ENCODE data around the gene TSGA10IP.

GRCh38 chr11:65983589-65983987 lies 38.3 kb downstream of the TSGA10IP start:
- no peak for TF ChIP-seq CTCF (conservative IDR thresholded peaks at IDR 0.05)
- TF ChIP-seq EZH2 (IDR thresholded peaks at IDR 0.05; ENCODE audit: low read depth), result no peak

Data from PC-9 (cell line).